Prostate gland (tissue), 2 donors: ENCODE results near the gene SORL1. TPM values are rescaled to one million over a fixed set of nuclear protein-coding genes. Genes with fewer than 3 reads are reported as not detected.
A peak's percentile ranks its signal among the peaks of the same experiment; 100 is the strongest.

Experiments
- DNase-seq: peaks from one replicate; pipeline ENCODE4 v3.0.0-alpha.2; 2019; ENCODE audit warnings: low spot score
- H3K27ac ChIP-seq, 2 donors: fragments of 200-600 bp; sonication (generic); 2 replicates each; pipeline ENCODE4 v1.5.1; 2017 to 2019
- H3K27me3 ChIP-seq: fragments of 200-600 bp; sonication (generic); replicated peaks from 2 replicates; pipeline ENCODE4 v1.5.1; 2019; ENCODE audit not compliant: insufficient read depth
- H3K36me3 ChIP-seq, 2 donors: fragments of 200-600 bp; sonication (generic); 1 replicate in 1 of 2; 2 replicates in 1 of 2; pipeline versions ENCODE4 v1.5.1 to v1.8.1; 2017 to 2019
- H3K4me1 ChIP-seq: fragments of 200-600 bp; sonication (generic); replicated peaks from 2 replicates; pipeline ENCODE4 v1.5.1; 2019
- H3K4me3 ChIP-seq, 2 donors: fragments of 200-600 bp; sonication (generic); 2 replicates each; pipeline ENCODE4 v1.5.1; 2017 to 2019
- H3K9me3 ChIP-seq: fragments of 200-600 bp; sonication (generic); 2 replicates; pipeline ENCODE4 v1.5.1; 2017
- POLR2A ChIP-seq: fragments of 450-650 bp; IDR thresholded peaks from one replicate; pipeline ENCODE4 v1.6.1; 2016; ENCODE audit warnings: antibody characterized with exemption, mild to moderate bottlenecking
- POLR2AphosphoS5 ChIP-seq: sonication (generic); formaldehyde crosslinking; IDR thresholded peaks from one replicate; pipeline ENCODE4 v1.6.1; 2017; ENCODE audit warnings: antibody characterized with exemption
- WGBS: methylation state at CpG from one replicate; pipeline ENCODE4 v1.1.5; 2018; 5-methylcytosine and 5-hydroxymethylcytosine counted together
- intact Hi-C: fragments of 100-400 bp; cut with DNase I; formaldehyde crosslinking; loops from one replicate; pipeline ENCODE4 v1.14.2; 2022
- total RNA-seq, 2 donors: library from RNA; depleted of rRNA; stranded (reverse); fragments of >200 nt; gene quantifications; one replicate each; pipeline ENCODE4 v1.1.0, GENCODE V29; 2016
- TF ChIP-seq, protein P1 (sequence below), 4 experiments: fragments of 200-600 bp in 2 of 4; fragments of 450-650 bp in 2 of 4; sonication (generic) in 2 of 4; IDR thresholded peaks; 1 replicate in 3 of 4; 2 replicates in 1 of 4; pipeline ENCODE4 v1.5.1; 2016 to 2019; ENCODE audit warnings: antibody characterized with exemption in 4 of 4, mild to moderate bottlenecking in 2 of 4, moderate library complexity in 2 of 4

Gene SORL1
- total RNA-seq, 2 donors from 2014 or later = 77.4 to 97.6 TPM

DNA sequence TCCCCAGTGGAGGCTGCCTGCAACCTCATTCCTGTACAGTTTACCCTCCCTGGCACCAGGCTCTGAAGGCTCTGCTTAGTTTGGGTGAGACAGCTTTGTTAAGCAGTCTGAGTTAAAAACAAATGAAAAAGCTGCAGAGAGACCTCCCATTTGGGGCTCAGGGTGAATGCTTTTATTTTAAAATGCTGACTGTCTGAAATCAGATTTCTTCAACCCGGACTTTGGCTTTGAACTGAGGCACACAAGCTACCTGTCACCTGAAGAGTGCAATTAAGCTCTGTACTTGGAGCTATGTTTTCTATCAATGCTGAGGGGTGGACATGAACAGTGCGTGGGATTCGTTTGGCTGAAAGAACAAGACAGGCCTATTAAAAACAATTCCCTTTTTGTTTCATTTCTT, 218.2 kb downstream of the SORL1 start:
- Histone ChIP-seq H3K27me3 (no peaks in the 10 kb centered on the region), H3K4me3 (no peak overlapping the region), H3K27ac (no peak overlapping the region), H3K9me3 (no peaks in the 10 kb centered on the region), H3K36me3 (no peaks in the 10 kb centered on the region), H3K4me1 (no peaks in the 10 kb centered on the region)
- WGBS = 24% methylated on average over 3 of the region's 3 CpGs
- DNase-seq = no peak
- TF ChIP-seq POLR2AphosphoS5 (no peak), POLR2A (no peak)
- TF ChIP-seq, protein P1, sequence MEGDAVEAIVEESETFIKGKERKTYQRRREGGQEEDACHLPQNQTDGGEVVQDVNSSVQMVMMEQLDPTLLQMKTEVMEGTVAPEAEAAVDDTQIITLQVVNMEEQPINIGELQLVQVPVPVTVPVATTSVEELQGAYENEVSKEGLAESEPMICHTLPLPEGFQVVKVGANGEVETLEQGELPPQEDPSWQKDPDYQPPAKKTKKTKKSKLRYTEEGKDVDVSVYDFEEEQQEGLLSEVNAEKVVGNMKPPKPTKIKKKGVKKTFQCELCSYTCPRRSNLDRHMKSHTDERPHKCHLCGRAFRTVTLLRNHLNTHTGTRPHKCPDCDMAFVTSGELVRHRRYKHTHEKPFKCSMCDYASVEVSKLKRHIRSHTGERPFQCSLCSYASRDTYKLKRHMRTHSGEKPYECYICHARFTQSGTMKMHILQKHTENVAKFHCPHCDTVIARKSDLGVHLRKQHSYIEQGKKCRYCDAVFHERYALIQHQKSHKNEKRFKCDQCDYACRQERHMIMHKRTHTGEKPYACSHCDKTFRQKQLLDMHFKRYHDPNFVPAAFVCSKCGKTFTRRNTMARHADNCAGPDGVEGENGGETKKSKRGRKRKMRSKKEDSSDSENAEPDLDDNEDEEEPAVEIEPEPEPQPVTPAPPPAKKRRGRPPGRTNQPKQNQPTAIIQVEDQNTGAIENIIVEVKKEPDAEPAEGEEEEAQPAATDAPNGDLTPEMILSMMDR (IDR thresholded peaks at IDR 0.05) = no peak
- intact Hi-C loops = loop anchor here (5.0 kb wide), 3 partner anchors 52 to 432 kb away; no protein-coding TSS in a partner anchor

DNA sequence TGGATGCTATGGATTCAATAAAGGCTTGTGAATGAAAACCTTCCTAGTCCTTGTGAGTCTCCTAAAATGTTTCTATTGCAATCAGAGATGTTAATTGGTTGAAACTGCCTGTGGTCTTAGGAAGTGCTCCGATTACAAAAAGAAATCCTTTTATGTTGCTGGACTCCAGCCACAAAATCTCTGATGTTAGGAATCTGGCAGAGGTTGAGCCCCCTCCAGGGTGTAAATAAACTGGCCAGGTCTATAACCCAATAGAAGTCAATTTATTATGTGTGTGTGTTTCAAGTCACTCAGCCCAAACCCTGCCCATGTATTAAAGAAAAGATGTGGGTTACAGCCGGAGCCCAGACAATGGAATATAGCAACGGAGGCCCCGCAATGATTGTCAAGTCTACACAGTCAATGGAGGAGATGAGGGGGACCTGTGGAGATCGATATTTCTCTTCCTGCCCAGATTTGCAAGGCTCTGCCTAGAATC, 218.7 kb downstream of the SORL1 start:
- H3K4me1 ChIP-seq = no peaks in the 10 kb centered on the region
- H3K9me3 ChIP-seq = no peaks in the 10 kb centered on the region
- no peaks in the 10 kb centered on the region for H3K36me3 ChIP-seq
- no peak overlapping the region for H3K4me3 ChIP-seq
- intact Hi-C loops = loop anchor here (5.0 kb wide), 3 partner anchors 51 to 431 kb away; no protein-coding TSS in a partner anchor
- TF ChIP-seq, protein P1 (IDR thresholded peaks at IDR 0.05) = no peak
- no peak for TF ChIP-seq POLR2AphosphoS5
- TF ChIP-seq POLR2A = no peak
- H3K27ac ChIP-seq = peak overlapping the region; percentile 39 to 44
- no peak for DNase-seq
- 20% methylated on average over 5 of the region's 5 CpGs for WGBS
- H3K27me3 ChIP-seq = no peaks in the 10 kb centered on the region

DNA sequence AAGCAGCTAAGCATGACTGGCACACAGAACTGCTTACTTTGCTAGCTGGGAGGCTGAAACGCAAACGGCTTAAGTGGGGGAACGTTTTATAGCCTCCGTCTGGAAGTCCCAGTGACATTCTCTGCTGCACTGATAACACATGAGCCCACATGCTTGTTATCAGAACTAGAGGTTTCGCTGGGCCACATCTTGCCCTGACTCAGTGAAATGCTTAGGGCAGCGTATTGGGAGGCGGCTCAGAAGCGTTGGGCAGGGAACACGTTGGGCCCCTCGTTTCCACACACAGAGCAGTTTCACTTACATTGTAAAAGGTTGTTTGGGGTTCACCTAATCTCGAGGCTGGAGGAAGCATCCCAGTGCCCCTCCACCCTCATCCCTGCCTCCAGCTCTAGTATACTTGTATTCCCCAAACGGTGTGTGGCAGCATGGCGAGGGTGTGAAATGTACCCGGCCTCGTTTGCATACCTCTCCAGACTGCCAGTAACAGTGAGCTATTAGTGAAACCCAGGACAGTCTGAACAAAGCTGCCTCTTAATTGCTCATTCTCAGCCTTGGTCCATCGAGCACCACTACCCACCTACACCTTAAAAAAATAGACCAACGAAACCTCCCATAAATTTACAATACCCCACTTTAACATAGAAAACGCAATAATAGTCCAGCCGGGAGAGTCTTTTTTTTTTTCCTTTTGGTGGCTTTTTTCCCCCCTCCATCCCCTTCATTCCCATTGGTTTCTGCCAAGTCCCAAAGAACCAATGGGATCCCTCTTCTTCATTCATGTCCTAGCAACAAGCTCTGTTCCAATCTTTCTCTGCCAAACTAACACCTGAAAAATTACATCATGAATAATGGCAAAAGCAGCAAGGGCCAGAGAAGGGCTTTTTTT, 219.4 kb downstream of the SORL1 start:
- no peaks in the 10 kb centered on the region for H3K27me3 ChIP-seq
- no peaks in the 10 kb centered on the region for H3K4me1 ChIP-seq
- no peaks in the 10 kb centered on the region for H3K36me3 ChIP-seq
- H3K27ac ChIP-seq = peak overlapping the region; percentile 39 to 44
- DNase-seq = no peak
- intact Hi-C loops = loop anchor here (5.0 kb wide), 3 partner anchors 51 to 431 kb away; no protein-coding TSS in a partner anchor
- no peak for TF ChIP-seq POLR2A
- TF ChIP-seq, protein P1 (IDR thresholded peaks at IDR 0.05) = no peak
- TF ChIP-seq POLR2AphosphoS5 = no peak
- no peaks in the 10 kb centered on the region for H3K9me3 ChIP-seq
- no peak overlapping the region for H3K4me3 ChIP-seq
- 25% methylated on average over 19 of the region's 19 CpGs for WGBS

DNA sequence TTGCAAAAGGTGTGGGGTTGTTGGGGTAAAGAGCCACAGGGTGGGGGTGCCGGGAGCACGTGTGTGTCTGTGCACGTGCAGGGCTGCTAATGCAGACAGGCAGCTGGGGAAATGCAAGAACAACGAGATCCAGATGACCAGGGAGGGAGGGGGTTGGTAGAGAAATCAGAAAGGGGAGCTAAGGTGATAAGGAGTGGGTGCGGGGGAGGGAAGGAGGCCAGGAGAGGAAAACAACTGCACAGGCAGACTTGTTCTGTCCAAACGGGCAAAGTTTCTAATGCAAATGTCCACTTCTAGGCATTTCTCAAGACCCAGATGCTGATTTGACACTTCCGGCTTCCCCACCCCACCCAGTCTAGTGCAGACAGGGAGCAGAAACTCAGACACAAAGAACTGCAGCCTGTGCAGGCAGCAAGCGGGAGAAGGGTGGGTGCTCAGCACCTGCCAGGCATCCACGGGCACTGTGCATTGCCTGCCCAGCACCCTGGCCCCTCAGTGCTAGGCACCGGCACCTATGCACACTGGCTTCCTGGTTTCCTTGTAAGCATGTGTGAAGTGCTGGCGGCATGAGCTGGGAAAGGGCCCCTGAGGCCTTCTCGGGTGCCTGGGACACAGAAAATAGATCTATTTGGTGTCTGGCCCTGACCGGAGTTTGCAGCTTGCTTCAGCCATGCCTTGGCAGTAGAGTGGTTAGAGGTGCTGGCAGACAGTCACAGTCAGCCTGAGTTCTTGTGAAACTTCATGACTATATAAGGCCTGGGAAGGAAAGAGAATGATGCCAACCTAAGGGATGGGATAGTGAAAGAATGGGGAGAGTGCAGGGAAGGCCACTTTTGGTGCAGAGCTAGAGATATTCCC, 220.7 kb downstream of the SORL1 start:
- Histone ChIP-seq H3K4me1 (no peaks in the 10 kb centered on the region), H3K36me3 (no peaks in the 10 kb centered on the region), H3K27me3 (no peaks in the 10 kb centered on the region), H3K4me3 (no peak overlapping the region), H3K9me3 (no peaks in the 10 kb centered on the region), H3K27ac (peak overlapping the region in 1 of 2 donors; percentile 15)
- intact Hi-C loops = loop anchor here (5.0 kb wide), 3 partner anchors 49 to 429 kb away; no protein-coding TSS in a partner anchor
- TF ChIP-seq POLR2AphosphoS5 = no peak
- no peak for TF ChIP-seq POLR2A
- TF ChIP-seq, protein P1 (IDR thresholded peaks at IDR 0.05) = no peak
- DNase-seq = no peak
- 60% methylated on average over 13 of the region's 13 CpGs for WGBS
